GM21825 (cell line): ENCODE data around the gene PGAM2.

Experiments used
- ATAC-seq: cut with Tn5 transposase; IDR thresholded peaks from one replicate; pipeline ENCODE4 v1.9.1; 2021; ENCODE audit warnings: mild to moderate bottlenecking, moderate library complexity; ENCODE audit not compliant: unreplicated experiment

PGAM2 gene

DNA sequence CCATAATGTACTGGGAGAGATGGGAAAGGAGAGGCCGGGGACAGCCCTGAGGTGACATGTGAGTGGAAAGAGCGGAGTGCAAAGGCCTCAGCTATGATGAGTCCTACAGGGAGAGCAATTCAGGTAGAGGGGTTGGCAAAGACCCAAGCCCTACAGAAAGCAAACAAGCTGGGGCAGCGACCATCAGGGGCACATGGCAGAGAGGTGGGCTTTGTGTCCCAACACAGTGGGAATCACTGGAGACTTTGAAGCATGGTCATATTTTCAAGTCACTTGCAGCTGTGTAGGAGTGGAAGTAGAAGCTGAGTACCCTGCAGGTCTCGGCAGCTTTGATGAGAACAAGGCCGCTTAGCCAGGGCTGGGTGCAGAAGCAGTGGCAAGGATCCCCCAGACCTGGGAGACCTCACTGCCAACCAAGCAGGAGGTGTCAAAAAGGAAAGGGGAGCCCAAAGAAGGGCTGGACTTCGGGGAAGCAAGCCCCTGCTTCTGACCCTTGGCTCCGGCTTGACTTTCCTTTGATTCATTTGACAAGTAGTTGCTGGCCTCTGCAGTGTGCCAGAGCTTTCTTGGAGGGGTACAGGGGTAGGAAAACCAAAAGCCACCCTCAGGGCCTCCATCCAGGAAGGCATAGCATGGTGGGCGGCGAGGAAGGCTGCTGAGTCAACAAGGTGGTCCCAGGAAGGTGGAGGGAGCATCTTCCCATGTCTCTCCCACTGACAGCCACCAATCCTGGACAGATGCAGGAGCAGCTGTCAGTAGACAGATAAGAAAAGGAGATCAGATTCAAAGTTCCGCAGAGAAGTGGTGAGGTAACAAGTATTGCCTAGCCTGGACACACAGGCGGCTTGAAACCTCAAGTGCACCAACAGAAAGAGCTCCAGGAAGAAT, 1.9 kb upstream of the PGAM2 start:
- no peak for ATAC-seq

DNA sequence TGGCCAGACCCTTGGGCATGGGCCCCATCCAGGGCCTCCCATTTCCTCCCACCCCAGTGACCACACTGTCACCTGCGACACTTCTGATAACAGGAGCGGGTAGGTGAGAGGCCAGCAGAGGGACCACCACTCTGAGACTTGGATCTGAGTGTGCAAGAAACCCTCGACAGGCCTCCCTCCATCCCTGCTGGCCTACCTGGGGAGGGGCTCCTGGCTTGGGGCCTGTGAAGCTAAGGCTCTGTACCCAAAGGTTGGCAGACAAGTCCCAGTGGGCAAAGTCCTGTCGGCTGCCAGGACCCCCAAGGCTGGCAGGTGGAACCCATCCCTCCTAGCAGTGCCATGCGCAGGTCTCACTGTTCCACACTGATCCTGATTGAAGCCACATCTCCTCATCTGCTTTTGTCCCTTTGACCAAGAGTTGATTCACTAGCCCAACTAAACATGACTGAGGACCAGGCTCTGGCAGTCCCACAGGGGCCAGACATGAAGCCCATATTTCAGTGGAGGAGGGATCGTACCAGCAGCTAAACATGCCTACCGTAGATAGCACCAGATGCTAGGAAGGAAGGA, 1.2 kb upstream of the PGAM2 start:
- no peak for ATAC-seq

DNA sequence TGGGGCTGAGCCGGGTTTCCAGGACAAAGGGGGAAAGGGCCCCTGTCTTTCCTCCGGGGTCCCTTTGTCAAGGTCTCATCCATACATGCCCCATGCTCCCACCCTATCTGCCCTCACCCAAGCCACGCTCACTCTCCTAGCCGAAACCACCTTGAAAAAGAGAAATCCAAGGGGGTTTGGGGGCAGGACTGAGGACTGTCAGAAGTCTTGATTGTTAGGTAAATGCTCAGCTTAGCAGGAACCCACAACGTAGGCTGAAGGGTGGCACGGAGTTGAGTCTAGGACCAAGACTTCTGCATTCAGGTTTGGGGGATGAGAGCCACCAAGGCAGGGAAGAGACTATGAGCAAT, 719 bp upstream of the PGAM2 start:
- ATAC-seq, result no peak

DNA sequence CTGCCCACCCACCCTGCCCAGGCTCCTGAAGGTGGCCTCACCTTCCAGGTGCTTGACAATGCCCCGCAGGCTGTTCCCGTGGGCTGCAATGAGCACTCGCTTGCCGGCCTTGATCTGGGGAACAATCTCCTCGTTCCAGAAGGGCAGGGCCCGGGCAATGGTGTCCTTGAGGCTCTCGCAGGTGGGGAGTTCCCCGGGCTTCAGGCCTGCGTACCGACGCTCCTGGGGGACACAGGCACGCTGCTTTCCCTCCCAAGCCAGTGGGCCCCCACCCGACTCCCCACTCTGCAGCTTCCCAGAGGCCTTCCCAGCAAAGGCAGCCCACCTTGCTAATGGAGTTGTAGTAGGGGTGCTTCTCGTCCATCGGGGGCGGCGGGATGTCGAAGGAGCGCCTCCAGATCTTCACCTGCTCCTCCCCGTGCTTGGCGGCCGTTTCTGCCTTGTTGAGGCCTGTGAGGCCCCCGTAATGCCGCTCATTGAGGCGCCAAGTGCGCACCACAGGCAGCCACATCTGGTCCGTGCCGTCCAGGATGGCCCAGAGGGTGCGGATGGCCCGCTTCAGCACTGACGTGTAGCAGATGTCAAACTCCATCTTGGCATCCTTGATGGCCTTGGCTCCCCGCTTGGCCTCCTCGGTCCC, 456 bp downstream of the PGAM2 start:
- no peak for ATAC-seq

DNA sequence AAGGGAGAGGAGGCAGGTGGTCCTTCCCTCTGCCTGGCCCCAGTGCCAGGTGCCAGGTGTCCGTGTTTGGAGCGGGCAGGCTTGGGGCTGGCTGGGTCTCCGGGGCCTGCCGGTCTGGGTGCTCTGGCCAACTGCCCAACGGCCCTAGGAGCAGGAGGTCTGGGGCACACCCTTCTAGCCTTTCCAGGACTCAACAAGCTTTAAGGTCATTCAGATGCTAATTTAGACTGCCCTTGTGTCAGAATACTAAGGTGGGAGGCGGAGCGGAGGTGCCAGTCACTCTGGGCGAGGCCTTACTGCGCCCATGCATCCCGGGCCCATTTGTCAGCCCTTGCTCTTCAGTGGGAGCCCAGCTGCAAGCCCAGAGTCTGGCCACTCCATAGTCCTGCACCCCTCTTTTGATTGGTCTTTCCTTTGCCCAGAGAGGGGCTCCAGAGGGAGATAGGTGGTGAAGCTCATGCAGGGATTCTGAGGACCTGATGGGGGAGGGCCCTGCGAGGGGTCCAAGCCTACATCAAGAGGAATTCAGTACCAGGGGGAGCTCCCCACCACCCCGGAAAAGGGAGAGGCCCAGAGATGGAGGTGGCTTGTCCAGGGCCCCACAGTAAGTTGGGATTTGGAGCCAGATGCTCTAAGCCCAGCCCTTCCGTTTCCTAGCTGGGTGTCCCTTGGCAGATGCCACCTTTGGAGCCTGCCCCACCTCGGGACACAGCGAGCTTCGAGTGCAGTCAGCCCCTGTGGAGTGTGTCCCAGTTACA, 1.3 kb downstream of the PGAM2 start:
- ATAC-seq, result no peak

DNA sequence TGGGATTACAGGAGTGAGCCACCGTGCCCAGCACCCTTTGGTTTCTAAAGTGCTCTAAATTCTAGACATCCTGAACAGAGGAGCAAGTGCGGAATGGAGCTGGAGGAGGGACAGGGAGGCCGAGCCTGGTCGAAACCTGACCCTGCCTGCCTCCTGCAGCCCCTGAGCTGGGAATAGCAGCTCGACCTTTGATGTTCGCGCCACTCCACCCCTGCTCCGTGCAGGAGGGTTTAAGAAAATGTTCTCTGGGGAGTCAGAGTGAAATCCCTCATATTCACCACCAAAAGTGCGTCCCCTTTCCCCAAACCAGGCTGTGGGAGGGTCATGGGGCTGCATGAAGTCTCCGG, 1.8 kb downstream of the PGAM2 start:
- no peak for ATAC-seq

DNA sequence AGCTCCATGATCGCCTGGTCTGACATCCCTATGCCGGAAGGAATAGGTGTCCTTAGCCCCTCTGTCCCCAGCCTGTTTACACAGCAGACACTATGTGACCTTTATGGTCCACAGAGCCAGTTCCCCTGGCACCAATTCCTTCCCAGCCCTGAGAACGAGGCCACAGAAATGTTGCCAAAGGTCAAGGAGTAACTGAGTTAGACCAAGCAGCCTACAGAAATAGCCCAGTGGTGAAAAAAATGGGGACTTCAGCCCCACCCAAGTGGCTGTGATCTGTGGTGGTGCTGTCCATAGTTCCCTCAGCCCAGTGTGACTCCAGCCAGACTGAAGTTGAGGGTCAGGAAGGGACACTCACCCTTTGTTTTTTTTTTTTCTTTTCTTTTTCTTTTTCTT, 2.5 kb downstream of the PGAM2 start:
- no peak for ATAC-seq

DNA sequence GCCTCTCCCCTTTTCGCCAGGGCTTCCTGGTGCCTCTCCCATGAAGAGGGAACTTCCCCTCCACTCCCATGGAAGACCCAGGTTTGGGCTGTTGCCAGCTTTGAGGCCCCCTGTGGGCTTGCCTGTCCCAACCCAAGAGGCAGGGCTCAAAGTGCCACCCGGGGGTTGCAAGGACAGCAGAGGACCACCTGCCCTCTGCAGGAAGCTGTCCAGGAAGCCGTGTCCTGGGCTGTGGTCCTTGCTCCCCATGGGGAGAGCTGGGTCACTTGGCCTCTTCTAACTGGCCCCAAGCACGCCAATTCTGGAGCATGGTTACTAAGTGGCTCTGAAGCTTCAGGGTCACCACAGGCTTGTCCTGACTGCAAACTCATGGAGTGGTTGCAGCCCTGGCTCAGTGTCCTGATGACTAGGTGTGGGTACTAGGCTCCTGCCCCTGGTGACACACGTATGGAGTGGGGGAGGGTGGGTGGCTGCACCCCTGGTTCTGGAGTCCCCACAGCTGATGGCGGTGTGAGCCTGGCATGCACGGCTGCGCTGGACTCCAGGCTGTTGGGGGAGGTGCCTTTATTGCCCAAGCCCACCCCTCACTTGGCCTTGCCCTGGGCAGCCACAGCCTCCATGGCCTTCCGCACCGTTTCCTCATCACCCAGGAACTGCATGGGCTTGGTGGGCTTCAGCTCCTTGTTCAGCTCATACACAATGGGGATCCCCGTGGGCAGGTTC, 3.0 kb downstream of the PGAM2 start:
- no peak for ATAC-seq

DNA sequence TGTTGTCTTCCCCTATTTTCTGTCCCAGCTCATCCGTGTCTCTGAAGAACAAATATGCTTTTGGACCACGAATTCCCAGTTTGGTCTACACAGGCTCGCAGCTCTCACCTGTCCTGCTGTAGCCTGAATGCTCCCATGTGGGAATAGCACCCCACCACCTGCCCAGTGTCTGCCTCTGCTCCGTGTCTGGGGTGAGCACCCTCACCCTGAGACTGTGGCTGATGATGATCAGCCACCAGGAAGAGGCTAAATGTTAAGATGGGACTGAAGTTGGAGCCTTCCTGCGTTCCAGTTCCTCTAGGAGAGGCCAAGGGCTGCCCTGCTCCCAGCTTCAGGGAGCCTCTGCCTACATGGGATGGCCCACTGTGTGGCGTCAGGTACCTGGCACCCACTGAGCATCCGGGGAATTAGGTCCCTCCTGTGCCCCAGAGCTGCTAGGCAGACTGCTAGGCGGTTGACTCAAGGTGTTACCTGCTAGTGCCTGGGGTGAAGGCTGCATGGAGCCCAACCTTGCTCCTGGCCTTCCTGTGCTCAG, 3.7 kb downstream of the PGAM2 start:
- no peak for ATAC-seq

DNA sequence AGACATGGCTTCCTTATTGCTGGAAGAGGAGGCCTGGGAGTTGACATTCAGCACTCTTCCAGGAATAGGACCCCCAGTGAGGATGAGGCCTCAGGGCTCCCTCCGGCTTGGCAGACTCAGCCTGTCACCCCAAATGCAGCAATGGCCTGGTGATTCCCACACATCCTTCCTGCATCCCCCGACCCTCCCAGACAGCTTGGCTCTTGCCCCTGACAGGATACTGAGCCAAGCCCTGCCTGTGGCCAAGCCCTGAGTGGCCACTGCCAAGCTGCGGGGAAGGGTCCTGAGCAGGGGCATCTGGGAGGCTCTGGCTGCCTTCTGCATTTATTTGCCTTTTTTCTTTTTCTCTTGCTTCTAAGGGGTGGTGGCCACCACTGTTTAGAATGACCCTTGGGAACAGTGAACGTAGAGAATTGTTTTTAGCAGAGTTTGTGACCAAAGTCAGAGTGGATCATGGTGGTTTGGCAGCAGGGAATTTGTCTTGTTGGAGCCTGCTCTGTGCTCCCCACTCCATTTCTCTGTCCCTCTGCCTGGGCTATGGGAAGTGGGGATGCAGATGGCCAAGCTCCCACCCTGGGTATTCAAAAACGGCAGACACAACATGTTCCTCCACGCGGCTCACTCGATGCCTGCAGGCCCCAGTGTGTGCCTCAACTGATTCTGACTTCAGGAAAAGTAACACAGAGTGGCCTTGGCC, 4.3 kb downstream of the PGAM2 start:
- ATAC-seq, result no peak

DNA sequence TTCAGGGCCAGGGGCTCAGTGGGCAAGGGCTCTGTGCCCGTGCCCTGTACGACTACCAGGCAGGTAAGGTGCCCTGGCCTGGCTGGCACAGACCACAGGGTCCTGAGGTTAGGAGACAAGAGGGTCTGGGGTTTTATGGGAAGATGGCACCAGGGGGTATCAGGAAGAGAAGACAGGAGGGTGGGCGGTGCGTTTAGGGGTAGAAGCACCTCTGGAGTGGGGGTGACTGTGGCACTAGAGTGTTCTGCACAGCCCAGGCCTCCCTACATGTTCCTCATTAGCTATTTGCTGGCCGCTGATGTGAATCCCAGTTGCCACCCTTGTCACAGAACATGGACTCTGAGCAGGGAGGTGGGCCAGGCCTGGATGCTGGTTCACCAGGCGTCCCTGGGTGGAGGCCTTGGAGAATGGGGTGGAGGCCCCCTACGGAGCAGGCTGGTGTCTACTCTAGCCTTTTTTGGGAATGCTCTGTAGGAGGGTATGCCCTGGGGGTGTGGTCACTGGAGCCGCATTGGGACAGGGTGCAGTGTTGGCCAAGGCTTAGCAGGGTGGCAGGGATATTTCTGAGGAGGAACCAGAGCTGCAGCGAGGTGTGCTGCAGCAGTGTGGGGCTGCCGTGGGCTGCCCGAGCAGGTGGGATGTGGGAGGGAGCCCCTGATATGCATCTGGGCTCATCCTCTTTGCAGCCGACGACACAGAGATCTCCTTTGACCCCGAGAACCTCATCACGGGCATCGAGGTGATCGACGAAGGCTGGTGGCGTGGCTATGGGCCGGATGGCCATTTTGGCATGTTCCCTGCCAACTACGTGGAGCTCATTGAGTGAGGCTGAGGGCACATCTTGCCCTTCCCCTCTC, 5.0 kb downstream of the PGAM2 start:
- no peak for ATAC-seq

DNA sequence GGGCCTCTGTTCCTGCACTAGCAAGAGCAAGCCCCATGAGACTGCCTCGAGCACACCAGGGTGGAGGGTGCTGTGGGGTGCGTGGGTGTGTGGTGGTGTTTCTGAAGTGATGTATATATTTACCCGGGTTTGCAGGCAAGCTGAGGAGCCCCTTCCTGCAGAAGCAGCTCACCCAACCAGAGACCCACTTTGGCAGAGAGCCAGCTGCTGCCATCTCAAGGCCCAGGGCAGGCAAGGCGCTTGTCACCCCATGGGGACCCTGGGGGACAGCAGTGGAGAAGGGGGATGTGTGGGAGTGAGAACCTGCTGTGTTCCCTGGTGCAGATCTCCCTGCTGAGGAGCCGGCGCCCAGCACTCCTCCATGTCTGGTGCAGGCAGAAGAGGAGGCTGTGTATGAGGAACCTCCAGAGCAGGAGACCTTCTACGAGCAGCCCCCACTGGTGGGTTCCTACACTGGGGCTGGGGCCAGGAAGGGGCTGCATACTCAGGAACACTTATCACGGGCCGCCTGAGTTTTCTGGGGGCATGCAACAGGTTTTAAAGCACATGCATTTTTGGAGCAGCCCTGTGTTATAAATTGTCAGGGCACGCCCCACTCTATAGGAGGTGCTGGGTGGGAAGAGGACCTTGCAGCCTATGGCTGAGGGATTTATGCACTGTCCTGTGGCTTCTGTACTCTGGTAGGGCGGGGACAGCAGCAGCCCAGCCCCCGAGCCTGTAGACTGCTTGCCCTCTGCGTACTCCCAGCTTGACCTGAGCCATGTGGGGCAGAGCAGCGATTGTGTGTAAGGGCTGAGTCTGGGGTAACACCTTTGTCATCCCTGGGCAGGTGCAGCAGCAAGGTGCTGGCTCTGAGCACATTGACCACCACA, 5.9 kb downstream of the PGAM2 start:
- no peak for ATAC-seq

DNA sequence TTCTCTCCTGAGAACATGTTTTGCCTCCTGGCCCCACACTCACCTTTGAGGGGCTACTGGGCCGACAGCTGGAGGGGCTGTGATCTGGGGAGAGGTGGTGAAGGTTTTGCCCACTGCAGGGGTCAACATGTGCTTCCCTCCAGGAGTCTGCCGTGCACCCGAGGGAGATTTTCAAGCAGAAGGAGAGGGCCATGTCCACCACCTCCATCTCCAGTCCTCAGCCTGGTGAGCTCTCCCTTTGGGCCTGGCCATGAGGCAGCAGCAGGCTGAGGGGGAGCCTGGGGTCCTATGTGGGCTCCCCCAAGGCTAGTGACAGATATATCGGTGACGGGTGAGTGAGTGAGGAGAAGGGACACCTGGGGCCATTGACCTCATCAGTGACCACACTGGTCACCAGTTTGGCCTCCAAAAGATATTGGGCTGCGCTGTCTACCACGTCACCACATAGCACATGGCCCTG, 6.6 kb downstream of the PGAM2 start:
- ATAC-seq, result no peak

DNA sequence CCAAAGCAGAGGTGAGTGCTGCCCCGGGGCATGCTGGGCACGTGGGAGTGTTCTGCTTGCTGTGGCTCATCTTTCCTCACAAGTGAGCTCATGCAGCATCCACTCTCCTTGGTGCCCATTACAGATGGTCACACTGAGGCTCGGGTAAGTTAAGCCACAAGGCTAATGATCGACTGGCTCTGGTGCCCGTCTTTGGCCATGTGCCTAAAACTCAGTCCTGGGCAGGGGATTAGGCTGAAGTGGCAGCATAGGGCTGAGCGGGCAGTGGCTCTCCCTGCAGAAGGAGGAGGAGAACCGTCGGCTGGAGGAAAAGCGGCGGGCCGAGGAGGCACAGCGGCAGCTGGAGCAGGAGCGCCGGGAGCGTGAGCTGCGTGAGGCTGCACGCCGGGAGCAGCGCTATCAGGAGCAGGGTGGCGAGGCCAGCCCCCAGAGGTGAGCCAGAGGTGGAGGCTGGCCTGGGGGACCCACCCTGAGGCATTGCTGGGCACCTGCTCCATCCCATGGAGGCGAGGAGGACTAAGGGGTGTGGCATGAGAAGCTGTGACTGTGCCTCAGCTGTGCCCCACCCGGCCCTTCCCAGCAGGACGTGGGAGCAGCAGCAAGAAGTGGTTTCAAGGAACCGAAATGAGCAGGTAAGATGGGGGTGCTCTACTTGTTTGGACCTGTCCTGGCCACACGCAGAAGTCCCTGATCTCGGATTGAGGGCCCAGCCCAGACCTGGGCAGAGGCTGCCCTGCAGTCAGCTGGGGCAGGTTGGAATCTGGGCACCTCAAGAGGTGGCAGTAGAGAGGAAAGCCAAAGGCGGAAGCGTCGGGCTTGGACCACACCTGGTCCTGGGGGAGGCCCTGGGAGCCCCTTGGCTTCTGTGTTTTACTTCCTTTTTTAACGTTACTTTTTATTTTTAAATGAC, 7.3 kb downstream of the PGAM2 start:
- no peak for ATAC-seq

DNA sequence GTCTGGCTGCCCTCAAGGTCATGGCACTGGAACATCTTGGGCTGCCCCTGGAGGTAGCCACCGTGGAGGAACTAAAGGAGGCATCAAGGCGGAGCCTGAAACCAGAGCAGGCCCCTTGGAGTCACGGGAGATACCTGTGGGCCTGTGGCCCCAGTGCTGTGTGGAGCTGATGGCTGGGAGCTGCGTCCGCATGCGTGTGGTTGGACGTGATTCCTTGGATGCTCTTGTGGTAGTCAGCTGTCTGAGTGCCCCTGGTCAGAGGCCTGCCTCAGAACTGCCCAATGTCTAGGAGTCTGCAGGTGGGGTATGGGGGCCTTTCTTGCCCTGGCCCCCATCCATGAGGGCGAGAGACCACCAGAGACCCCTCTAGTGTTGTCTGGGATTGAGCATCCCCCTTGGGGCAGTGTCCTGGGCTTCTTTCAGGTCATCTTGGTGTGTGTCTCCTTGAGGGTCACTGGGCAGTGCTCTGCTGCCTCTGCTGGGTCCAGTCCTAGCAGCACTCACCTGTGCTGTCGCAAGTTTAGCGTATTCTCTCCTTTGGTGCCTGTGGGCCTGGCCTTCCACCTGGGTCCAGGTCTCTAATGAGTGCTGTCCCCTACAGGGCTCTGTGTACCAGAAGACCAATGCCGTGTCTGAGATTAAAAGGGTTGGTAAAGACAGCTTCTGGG, 8.1 kb downstream of the PGAM2 start:
- no peak for ATAC-seq

DNA sequence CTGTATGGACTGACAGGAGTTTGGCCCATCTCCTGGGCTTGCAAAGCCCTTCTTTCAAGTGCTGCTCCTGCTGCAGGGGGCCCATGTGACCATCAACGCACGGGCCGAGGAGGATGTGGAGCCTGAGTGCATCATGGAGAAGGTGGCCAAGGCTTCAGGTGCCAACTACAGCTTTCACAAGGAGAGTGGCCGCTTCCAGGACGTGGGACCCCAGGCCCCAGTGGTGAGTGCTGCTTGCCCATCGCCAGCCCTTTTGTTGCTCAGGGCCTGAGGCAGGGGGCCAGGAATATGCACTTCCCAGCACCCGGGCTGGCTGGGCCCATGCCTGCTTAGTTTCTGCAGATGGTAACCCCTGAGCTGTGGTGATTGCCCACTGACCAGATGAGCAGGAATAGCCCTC, 8.7 kb downstream of the PGAM2 start:
- ATAC-seq, result no peak
